ENCODE data around the gene GRAMD4.

GRCh38 chr22:46660604-46661201 is 40.5 kb downstream of the GRAMD4 start:
- TF ChIP-seq, protein P1, sequence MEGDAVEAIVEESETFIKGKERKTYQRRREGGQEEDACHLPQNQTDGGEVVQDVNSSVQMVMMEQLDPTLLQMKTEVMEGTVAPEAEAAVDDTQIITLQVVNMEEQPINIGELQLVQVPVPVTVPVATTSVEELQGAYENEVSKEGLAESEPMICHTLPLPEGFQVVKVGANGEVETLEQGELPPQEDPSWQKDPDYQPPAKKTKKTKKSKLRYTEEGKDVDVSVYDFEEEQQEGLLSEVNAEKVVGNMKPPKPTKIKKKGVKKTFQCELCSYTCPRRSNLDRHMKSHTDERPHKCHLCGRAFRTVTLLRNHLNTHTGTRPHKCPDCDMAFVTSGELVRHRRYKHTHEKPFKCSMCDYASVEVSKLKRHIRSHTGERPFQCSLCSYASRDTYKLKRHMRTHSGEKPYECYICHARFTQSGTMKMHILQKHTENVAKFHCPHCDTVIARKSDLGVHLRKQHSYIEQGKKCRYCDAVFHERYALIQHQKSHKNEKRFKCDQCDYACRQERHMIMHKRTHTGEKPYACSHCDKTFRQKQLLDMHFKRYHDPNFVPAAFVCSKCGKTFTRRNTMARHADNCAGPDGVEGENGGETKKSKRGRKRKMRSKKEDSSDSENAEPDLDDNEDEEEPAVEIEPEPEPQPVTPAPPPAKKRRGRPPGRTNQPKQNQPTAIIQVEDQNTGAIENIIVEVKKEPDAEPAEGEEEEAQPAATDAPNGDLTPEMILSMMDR (IDR thresholded peaks at IDR 0.05), result no peak
- no peak for TF ChIP-seq POLR2A (IDR thresholded peaks at IDR 0.05)

All from testis (tissue), 2 donors.